ENCODE data around the gene DPYSL4.

The DPYSL4 gene

DNA sequence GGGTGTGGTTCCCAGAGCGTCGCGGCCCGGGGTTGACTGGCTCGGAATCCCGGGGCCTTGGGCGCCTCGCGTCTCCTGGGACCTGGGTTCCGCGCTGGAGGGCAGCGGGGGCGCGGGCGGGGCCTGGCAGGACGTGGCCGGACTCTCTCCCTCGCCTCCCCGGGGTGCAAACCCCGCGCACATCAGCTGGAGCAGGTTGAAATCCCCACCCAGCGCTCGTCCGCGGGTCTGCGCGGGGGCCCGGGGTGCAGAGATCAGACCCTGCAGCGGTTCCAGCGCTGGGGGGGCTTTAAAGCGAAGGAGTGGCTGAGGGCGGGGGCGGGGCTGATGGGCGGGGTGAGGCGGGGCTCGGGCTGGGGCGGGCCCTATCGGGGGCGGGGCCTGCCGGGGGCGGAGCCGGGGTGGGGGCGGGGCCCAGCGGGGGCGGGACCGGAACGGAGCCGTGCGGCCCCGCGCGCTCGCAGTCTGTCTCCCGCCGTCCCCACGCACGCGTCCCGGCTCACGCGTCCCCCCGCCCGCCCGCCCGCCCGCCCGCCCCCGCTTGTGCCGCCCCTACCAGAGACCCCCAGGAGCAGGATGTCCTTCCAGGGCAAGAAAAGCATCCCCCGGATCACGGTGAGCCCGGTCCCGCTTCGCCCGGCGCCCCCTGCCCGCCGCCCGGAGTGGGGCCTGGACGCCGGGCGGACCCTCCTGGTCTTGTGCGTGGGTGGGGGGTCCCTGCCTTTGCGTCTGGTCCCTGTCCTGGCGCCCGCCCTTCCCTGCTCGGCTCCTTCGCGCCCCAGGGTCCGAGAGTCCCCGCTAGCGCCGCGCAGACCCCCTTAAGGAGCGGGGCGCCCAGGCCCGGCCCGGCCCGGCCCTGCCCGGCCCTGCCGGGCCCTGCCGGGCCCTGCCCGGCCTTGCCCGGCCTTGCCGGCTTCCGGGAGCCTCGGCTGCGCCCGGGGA is at the start of gene DPYSL4:
DPYSL4 (plus strand) TSS at position 461 of the 942 bp plus-strand sequence; CDS start at position 577, 116 bp downstream.
- Histone ChIP-seq H3K4me1 (ENCODE audit: control insufficient read depth, insufficient read depth, low read length) (peaks cover 29% of the 10 kb centered on the region), H3K9me3 (ENCODE audit: control insufficient read depth in 2 of 2, low read length in 2 of 2) (no peaks in the 10 kb centered on the region), H3K9ac (ENCODE audit: low read length in 2 of 2) (no peak within 1 kb of the TSS), H3K27me3 (ENCODE audit: control insufficient read depth in 1 of 2, insufficient read depth in 2 of 2, low read length in 2 of 2) (peaks cover 25 to 51% of the 10 kb centered on the region in 2 donors), H3K27ac (ENCODE audit: low read length) (no peak within 1 kb of the TSS), H3K4me3 (ENCODE audit: low read length in 2 of 2) (peak within 1 kb of the TSS in 1 of 2 donors; percentile 62), H3K36me3 (ENCODE audit: control insufficient read depth in 2 of 2, insufficient read depth in 2 of 2, low read length in 2 of 2) (no peaks in the 10 kb centered on the region)

DNA sequence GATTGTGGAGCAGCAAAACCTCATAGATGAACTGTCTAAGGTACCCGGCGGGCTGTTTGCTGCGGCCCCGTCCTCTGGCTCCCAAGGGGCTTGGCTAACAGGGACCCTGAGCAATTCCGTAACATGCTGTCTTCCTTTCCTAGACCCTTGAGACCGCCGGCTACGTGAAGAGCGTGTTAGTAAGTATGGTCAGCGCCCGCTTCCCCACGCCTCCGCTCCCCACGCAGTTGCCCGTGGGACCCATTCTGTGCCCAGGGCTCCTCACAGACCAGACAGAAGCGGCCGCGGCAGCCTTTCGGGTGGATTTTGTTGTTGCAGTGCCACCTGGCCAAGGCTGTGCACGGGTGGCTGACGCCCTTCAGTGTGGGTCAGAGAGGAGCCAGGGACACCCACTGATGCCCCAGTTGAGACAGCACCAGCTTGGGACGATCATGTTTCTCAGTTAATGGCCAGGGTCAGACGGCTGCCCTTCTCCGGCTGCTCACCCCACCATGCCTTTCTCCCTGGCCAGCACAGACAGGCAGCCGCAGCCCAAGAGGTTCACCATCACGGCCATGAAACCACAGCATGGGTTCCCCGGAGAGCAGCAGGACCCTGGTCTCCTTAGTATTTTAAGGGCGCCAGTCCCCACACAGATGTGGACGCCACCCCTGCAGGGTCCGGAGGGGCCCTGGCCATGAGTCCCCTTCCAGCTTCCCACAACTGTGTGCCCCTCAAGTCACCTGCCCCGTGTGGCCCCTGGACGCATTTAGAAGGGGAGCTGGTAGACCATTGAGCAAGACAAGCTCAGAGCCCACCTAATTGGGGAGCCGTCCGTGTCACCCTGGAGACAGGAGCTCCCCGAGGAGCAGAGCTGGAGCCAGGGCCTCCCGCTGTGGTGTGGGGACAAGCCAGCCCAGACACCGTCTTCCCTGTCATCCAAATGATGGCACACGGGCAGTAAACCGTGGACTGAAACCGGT is 49.4 kb upstream of the DPYSL4 start:
- H3K4me3 ChIP-seq (ENCODE audit: low read length in 2 of 2): no peak overlapping the region
- no peaks in the 10 kb centered on the region for H3K36me3 ChIP-seq (ENCODE audit: control insufficient read depth in 2 of 2, insufficient read depth in 2 of 2, low read length in 2 of 2)
- H3K9me3 ChIP-seq (ENCODE audit: control insufficient read depth in 2 of 2, low read length in 2 of 2): no peaks in the 10 kb centered on the region
- no peak overlapping the region for H3K9ac ChIP-seq (ENCODE audit: low read length in 2 of 2)
- H3K4me1 ChIP-seq (ENCODE audit: control insufficient read depth, insufficient read depth, low read length): no peaks in the 10 kb centered on the region
- no peaks in the 10 kb centered on the region for H3K27me3 ChIP-seq (ENCODE audit: control insufficient read depth in 1 of 2, insufficient read depth in 2 of 2, low read length in 2 of 2)
- H3K27ac ChIP-seq (ENCODE audit: low read length): no peak overlapping the region

DNA sequence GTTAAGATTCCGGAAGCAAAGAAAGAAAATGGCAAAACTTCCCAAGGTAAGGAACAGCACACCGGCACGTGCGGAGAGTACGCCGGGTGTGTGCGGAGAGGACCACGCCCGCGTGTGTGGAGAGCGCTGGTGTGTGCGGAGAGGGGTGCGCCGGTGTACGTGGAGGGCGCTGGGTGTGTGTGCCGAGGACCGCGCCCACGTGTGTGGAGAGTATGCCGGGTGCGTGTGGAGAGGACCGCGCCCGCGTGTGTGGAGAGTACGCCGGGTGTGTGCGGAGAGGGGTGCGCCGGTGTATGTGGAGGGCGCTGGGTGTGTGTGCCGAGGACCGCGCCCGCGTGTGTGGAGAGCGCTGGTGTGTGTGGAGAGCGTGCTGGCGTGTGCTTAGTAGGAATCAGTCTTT is 48.6 kb upstream of the DPYSL4 start:
- H3K9me3 ChIP-seq (ENCODE audit: control insufficient read depth in 2 of 2, low read length in 2 of 2): no peaks in the 10 kb centered on the region
- no peaks in the 10 kb centered on the region for H3K36me3 ChIP-seq (ENCODE audit: control insufficient read depth in 2 of 2, insufficient read depth in 2 of 2, low read length in 2 of 2)
- H3K4me3 ChIP-seq (ENCODE audit: low read length in 2 of 2): no peak overlapping the region
- no peak overlapping the region for H3K27ac ChIP-seq (ENCODE audit: low read length)
- H3K4me1 ChIP-seq (ENCODE audit: control insufficient read depth, insufficient read depth, low read length): no peaks in the 10 kb centered on the region
- H3K27me3 ChIP-seq (ENCODE audit: control insufficient read depth in 1 of 2, insufficient read depth in 2 of 2, low read length in 2 of 2): peaks cover 0 to 3% of the 10 kb centered on the region in 2 donors
- H3K9ac ChIP-seq (ENCODE audit: low read length in 2 of 2): no peak overlapping the region

DNA sequence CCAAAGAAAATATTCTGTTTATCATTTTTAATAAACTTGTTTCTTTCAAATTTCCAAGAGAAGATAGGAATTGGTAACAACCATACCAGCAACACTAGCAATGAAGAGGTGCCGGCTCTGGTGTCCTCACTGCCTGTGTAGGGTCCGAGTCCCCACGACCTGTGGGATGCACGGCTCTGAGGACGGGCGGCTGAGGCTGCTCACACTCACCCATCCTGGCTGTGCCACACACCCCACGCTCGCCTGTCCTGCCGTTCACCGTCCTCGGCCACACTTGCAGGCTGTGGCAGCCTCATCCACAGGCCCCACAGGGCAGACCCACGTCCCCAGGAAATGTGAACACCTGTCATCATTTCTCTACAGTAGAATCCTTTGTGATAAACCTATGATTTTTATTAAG is 48.2 kb upstream of the DPYSL4 start:
- Histone ChIP-seq H3K27me3 (ENCODE audit: control insufficient read depth in 1 of 2, insufficient read depth in 2 of 2, low read length in 2 of 2) (peaks cover 0 to 3% of the 10 kb centered on the region in 2 donors), H3K36me3 (ENCODE audit: control insufficient read depth in 2 of 2, insufficient read depth in 2 of 2, low read length in 2 of 2) (no peaks in the 10 kb centered on the region), H3K4me3 (ENCODE audit: low read length in 2 of 2) (no peak overlapping the region), H3K9ac (ENCODE audit: low read length in 2 of 2) (no peak overlapping the region), H3K27ac (ENCODE audit: low read length) (no peak overlapping the region), H3K4me1 (ENCODE audit: control insufficient read depth, insufficient read depth, low read length) (no peaks in the 10 kb centered on the region), H3K9me3 (ENCODE audit: control insufficient read depth in 2 of 2, low read length in 2 of 2) (no peaks in the 10 kb centered on the region)

DNA sequence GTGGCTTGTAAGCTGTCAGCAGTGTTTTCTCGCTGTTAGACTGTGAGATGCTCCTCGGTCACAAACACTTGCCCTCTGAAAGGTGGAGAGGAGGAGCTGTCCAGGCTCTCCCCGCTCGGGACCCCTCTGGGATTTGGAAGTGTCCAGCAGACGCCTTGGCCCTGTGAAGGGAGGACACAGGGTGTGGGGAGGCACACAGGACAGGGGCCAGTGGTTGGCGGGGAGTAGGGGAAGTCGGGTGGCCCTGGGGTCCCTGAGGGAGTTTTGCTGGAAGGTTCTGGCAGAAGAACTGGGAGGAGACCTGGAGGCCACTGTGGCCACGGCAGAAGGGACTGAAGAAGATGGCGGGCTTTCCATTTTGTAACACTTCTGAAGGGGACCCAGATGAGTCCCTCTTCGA is 47.2 kb upstream of the DPYSL4 start:
- no peak overlapping the region for H3K27ac ChIP-seq (ENCODE audit: low read length)
- H3K27me3 ChIP-seq (ENCODE audit: control insufficient read depth in 1 of 2, insufficient read depth in 2 of 2, low read length in 2 of 2): peaks cover 0 to 3% of the 10 kb centered on the region in 2 donors
- H3K36me3 ChIP-seq (ENCODE audit: control insufficient read depth in 2 of 2, insufficient read depth in 2 of 2, low read length in 2 of 2): no peaks in the 10 kb centered on the region
- no peak overlapping the region for H3K9ac ChIP-seq (ENCODE audit: low read length in 2 of 2)
- no peaks in the 10 kb centered on the region for H3K9me3 ChIP-seq (ENCODE audit: control insufficient read depth in 2 of 2, low read length in 2 of 2)
- H3K4me3 ChIP-seq (ENCODE audit: low read length in 2 of 2): no peak overlapping the region
- H3K4me1 ChIP-seq (ENCODE audit: control insufficient read depth, insufficient read depth, low read length): no peaks in the 10 kb centered on the region

DNA sequence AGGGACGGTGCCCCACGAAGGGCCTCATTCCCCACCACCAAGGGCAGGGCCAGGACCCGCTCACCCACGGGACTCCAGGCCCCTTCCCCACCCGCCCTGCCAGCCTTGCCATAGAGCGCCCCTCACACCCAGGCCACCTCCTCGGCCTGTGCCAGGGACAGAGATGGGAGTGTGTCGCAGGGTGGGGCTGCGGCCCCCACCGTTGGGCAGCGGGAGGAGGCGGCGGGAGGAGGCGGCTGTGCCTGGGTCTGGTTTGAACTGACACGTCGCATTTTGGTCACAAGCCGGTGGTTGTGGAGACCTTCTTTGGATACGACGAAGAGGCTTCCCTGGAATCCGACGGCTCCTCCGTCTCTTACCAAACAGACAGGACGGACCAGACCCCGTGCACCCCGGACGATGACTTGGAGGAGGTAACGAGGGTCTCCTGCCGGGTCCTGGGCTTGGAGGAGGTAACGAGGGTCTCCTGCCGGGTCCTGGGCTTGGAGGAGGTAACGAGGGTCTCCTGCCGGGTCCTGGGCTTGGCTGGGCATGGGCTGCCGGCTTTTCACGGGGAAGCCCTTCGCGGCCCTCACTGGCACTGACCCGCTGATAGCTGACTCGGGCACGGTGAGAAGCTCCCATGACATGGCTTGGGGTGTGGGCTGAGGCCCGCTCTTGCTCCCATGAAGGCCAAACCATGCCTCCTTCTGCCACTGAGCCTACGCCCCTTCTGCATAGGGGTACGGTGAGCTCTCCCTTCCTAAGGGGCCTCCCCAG is 46.4 kb upstream of the DPYSL4 start:
- H3K9ac ChIP-seq (ENCODE audit: low read length in 2 of 2): no peak overlapping the region
- H3K27me3 ChIP-seq (ENCODE audit: control insufficient read depth in 1 of 2, insufficient read depth in 2 of 2, low read length in 2 of 2): peaks cover 0 to 3% of the 10 kb centered on the region in 2 donors
- no peak overlapping the region for H3K27ac ChIP-seq (ENCODE audit: low read length)
- H3K4me1 ChIP-seq (ENCODE audit: control insufficient read depth, insufficient read depth, low read length): no peaks in the 10 kb centered on the region
- H3K4me3 ChIP-seq (ENCODE audit: low read length in 2 of 2): no peak overlapping the region
- H3K36me3 ChIP-seq (ENCODE audit: control insufficient read depth in 2 of 2, insufficient read depth in 2 of 2, low read length in 2 of 2): no peaks in the 10 kb centered on the region
- no peaks in the 10 kb centered on the region for H3K9me3 ChIP-seq (ENCODE audit: control insufficient read depth in 2 of 2, low read length in 2 of 2)

DNA sequence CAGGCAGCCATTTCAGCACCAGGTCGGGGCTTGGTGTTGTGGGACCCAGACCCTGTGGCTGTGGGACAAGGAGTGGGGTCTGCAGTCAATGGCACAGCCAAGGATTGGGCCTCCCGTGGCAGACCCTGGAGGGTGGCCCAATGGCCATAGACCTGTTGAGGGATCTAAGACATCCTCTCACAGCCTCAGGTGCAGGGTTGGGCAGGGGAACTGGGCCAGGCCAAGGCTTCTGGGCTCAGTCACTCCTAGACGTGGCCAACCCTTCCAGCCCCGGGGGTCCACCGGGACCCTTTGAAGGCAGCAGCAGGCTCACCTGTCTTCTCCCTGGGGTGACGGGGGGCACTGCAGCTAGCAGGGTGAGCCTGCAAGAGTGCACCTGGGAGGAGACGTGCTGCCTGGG is 45.7 kb upstream of the DPYSL4 start:
- Histone ChIP-seq H3K27ac (ENCODE audit: low read length) (no peak overlapping the region), H3K4me1 (ENCODE audit: control insufficient read depth, insufficient read depth, low read length) (no peaks in the 10 kb centered on the region), H3K4me3 (ENCODE audit: low read length in 2 of 2) (no peak overlapping the region), H3K9me3 (ENCODE audit: control insufficient read depth in 2 of 2, low read length in 2 of 2) (no peaks in the 10 kb centered on the region), H3K27me3 (ENCODE audit: control insufficient read depth in 1 of 2, insufficient read depth in 2 of 2, low read length in 2 of 2) (peaks cover 0 to 3% of the 10 kb centered on the region in 2 donors), H3K36me3 (ENCODE audit: control insufficient read depth in 2 of 2, insufficient read depth in 2 of 2, low read length in 2 of 2) (no peaks in the 10 kb centered on the region), H3K9ac (ENCODE audit: low read length in 2 of 2) (no peak overlapping the region)

DNA sequence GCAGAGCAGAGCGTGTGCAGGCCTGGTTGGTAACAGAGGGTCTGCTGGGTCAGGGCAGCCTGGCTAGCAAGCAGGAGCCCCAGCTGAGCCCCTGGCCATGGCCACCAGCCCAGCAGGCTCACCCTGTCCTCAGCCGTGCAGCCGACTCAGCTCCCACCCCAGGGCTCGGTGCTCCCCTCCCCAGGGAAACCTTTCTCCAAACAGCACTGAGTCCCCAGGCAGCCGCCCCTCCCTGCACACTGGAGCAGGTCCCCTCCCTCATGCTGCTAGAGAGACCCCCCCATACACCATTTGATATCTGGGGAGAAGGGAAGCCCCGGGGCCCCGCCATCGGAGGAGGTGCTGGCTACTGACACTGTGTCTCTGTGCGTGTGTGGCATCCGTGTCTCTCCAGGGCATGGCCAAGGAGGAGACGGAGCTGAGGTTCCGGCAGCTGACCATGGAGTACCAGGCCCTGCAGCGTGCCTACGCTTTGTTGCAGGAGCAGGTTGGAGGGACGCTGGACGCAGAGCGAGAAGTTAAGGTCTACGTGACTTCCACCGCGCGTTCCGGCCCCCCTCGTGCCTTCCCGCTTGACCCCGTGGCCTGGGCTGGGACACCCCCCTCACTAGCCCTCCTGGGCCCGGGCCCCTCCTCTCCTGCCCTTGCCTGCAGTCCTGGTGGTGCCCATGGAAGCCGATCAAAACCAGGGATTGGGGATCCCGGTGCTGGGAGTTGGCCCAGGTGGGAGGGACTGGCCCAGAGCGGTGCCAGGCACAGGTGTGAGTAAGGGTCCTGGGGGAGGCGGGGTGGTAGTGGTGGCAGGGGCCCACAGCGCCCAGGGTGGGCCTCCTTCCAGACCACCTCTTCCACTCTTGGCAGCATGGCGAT is 45.0 kb upstream of the DPYSL4 start:
- Histone ChIP-seq H3K4me1 (ENCODE audit: control insufficient read depth, insufficient read depth, low read length) (no peaks in the 10 kb centered on the region), H3K36me3 (ENCODE audit: control insufficient read depth in 2 of 2, insufficient read depth in 2 of 2, low read length in 2 of 2) (no peaks in the 10 kb centered on the region), H3K27me3 (ENCODE audit: control insufficient read depth in 1 of 2, insufficient read depth in 2 of 2, low read length in 2 of 2) (peaks cover 0 to 3% of the 10 kb centered on the region in 2 donors), H3K27ac (ENCODE audit: low read length) (no peak overlapping the region), H3K9me3 (ENCODE audit: control insufficient read depth in 2 of 2, low read length in 2 of 2) (no peaks in the 10 kb centered on the region), H3K9ac (ENCODE audit: low read length in 2 of 2) (no peak overlapping the region), H3K4me3 (ENCODE audit: low read length in 2 of 2) (no peak overlapping the region)

DNA sequence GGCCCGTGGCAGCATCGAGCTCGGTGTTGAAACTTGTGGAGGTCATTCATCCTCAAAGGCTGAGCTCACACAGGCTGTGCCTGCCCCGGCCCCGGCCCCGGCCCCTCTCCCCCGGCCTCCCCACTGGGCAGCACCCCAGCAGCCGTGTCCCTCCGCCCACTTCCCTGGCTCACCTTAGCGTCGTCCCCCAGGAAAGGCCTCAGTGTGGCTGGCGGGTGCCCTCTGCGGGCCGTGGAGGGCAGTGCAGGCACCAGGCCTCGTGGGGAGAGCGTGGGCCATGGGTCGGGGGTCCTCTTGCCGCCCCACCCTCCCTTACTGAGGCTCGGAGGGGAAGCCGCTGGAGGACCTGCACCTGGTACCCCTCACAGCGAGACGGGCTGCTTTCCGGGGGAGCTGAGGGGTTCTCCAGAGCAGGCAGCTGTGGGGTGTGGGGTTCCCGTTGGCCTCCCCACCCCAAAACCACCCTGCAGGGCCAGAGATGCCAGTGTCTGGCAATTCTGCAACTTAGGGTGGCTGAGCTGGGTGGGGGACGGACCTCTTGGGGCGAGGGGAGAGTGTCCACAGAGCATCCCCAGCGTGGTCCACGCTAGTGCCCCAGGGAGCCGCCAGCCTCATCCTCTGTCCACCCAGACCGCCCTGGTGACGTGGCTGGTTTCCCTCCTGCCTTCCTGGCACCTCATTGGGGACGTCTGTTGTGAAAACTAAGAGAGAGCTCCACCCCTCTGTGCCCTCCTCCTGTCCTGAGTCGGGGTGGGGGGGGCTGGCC is 44.2 kb upstream of the DPYSL4 start:
- no peak overlapping the region for H3K9ac ChIP-seq (ENCODE audit: low read length in 2 of 2)
- no peak overlapping the region for H3K4me3 ChIP-seq (ENCODE audit: low read length in 2 of 2)
- peaks cover 0 to 3% of the 10 kb centered on the region in 2 donors for H3K27me3 ChIP-seq (ENCODE audit: control insufficient read depth in 1 of 2, insufficient read depth in 2 of 2, low read length in 2 of 2)
- no peaks in the 10 kb centered on the region for H3K36me3 ChIP-seq (ENCODE audit: control insufficient read depth in 2 of 2, insufficient read depth in 2 of 2, low read length in 2 of 2)
- no peaks in the 10 kb centered on the region for H3K9me3 ChIP-seq (ENCODE audit: control insufficient read depth in 2 of 2, low read length in 2 of 2)
- no peak overlapping the region for H3K27ac ChIP-seq (ENCODE audit: low read length)
- no peaks in the 10 kb centered on the region for H3K4me1 ChIP-seq (ENCODE audit: control insufficient read depth, insufficient read depth, low read length)
